MV-4-11 (cell line): ENCODE results near the gene DRC1.
A peak's percentile ranks its signal among the peaks of the same experiment; 100 is the strongest.

Source experiments
- DNase-seq: peaks from one replicate; lab custom pipeline; 2025; lab: John Stamatoyannopoulos, UW

Gene DRC1

DNA sequence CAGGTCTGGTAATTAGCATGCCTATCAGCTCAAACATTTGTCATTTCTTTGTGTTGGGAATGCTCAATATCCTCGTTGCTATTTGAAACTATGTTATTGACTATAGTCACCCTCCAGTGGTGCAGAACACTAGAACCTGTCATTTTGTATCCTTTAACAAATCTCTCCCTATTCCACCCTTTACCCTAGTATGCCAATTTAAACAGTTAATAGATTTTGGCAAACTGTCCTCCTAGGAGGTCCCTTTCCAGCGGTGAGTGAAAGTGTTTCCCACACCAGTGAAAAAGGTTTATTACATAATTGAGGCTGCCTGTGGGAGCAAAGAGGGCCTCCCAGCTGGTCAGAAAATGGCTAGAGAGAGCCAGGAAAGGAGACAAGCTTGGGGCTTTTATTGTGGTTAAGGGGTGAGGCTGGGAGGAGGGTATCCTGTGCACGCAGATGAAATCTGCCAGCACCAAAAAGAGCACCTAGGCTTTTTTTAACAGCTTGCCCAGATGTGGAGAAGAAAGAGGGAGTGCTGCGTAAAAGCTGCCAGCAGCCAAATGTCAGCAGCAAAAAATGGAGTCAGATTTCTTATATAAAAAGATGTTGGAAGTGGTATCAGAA is 1.8 kb upstream of the DRC1 start:
- DNase-seq: no peak

DNA sequence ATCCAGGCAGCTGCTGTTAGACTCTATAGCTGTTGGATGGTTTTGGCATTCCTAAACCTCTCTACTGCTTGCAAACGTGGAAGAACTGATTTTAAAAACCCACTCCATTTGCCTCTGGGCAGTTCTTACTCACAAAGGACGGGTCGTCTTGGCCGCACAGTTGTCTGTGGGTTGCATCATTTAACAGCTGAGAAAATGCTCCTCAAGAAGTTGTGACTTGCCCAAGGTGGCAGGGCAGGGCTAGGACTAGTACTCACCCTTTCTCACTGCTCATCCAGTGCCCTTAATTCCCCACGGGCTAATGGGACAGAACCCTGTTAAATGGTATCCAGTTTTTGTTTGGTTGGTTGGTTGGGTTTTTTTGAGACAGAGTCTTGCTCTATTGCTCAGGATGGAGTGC is 997 bp upstream of the DRC1 start:
- no peak for DNase-seq

DNA sequence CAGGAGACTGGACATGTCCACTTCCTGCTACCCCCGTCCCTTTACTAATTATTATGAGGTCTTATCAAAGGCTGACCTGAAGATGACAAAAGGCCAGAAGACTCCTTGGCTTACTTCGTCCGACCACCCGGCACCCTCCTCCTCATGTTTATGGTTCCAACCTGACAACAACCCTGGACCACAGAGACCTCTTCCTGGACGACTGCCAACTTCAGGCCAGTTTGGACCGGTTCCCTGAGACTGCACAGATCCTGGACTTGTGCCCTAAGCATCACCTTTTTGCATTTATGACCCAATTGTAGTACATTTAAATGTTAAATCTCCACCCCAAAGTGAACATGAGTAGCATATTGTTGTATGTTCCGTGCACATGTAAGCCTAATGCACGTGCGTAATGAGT is 5.8 kb downstream of the DRC1 start:
- no peak for DNase-seq

DNA sequence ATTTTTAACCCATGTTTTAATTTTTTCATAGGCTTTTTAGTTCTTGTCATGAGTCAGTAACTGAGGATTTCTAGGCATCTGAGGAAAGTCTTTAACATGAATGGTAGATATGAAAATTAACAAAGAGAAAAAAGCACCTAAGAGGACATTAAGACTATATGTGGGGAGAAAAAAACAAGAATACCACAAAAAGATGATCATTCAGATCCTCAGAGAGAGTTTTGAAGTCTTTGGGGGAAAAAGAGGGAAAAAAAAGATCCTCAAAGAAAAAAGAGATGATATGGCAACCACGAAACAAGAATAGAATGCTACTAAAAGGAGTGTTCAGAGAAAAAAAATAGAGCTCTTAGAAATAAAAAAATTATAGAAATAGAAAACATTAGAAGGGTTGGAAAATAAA is 8.1 kb downstream of the DRC1 start:
- DNase-seq: no peak

DNA sequence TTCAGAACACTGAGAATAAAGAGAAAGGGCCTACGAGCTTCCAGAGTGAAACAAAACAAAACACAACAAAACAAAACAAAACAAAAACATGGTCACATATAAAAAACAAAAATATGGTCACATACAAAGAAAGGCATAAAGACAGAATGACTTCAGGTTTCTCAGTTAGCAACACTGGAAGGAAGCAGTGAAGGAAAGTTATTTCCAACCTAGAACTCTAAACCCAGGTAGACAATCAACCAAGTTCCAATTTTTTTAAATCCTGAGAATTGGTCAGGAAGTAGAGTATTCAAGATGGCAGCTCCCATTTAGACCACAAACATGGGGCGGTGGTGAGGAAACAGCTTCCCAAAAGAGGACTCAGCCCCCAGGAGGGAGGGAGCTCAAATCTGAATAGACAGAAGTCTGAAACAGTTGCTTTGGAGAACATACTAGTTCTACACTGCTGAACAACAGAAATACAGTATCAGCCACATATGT is 9.1 kb downstream of the DRC1 start:
- DNase-seq: no peak

DNA sequence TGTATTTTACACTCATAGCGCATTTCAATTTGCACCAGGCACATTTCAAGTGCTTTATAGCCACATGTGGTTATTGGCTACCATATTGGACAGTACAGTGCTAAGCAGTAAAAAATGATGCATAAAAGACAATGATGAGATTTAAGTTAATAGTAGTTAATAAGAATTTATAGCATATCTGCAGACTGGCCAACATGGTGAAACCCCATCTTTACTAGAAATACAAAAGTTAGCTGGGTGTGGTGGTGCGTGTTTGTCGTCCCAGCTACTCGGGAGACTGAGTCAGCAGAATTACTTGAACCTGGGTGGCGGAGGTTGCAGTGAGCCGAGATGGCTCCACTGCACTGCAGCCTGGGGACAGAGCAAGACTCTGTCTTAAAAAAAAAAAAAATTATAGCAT is 9.7 kb downstream of the DRC1 start:
- no peak for DNase-seq

DNA sequence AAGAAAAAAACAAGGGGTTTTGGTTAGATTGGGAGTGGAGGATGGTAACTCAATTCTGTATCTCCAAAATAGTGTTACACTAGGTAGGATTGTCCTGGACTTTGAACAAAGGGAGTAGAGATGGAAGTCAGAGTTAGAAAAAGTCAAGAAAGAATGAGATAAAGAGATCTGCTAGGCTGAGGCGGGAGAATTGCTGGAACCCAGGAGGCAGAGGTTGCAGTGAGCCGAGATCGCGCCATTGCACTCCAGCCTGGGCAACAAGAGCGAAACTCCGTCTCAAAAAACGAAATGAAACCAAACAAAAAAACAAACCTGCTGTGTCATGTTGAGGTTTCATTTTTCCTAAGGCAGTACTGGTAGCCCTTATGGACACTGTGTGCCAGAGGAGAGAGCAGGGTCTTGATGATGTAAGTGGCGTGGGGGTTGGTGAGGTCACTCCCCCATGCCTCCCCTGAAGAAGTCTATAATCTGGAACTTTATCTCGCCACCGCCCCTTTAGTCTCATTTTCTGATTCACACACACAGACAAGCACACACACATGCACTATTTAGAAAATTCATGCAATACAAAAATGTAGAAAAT is 10.5 kb downstream of the DRC1 start:
- peak; percentile 91 for DNase-seq

DNA sequence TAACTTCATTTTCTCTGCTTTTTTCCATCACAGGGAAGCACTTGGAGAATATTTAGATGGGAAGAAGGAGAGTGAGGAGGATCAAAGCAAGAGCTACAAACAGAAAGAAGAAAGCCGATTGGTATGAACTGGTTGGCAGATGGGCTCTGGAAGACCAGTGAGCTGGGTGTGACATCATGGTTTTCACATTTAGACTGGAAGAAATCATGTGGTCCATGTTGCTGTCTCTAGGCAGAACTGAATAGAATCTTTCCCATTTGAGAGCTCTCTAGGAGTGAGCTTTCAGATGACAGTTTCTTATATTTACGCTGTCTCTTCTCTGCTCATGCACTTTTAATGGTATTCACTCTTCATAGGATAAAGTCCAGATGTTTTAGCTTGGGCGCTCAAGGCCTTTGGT is 12.6 kb downstream of the DRC1 start:
- no peak for DNase-seq

DNA sequence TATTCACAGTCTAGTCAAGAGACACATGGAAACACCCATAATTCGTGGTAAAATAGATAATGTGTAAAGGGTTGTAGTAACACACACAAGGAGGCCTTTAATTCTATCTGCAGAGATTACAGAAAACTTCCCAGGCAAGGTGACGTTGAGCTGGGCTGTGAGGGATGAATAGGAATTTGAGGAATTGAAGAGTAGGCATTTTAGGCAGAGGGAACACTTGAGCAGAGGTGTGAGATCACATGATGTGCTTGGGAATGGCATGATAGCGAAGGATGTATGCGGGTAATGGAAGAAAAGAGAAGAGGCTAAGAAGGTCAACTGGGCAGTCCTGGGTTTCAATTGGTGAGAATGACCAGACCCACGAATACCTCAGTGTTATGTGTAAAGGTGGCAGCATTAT is 20.2 kb downstream of the DRC1 start:
- no peak for DNase-seq

DNA sequence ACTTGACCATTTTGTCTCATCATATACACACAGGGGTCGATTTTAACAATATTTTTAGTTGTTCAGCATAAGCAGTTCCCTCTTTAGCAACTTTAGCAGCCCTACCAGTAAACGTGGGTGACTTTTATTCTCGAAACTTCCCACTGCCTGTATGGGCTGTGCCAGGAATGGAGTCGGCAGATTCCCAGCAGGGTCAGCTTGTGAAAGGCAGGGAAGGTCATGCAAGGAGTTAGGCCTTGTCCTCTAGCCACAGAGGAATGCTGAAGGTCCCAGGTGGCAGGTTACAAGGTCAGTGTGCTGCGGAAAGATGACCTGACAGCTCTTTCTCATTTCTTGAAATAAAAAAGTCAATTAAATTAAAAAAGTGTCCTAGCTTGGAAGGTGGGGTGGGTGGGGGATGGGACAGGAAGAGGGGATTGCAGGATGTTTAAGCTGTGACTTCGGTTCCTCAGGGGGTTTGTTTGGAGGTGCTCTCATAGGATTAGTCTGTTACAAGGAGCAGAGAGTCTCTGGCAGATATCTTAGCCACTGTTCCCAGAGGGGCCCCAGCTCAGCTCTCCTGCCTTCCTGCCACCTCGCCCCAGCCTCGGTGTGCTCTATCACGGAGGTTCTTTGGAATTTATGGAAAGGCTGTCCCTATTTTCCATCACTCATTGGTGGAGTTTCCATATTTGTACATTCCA is 21.4 kb downstream of the DRC1 start:
- DNase-seq: no peak

DNA sequence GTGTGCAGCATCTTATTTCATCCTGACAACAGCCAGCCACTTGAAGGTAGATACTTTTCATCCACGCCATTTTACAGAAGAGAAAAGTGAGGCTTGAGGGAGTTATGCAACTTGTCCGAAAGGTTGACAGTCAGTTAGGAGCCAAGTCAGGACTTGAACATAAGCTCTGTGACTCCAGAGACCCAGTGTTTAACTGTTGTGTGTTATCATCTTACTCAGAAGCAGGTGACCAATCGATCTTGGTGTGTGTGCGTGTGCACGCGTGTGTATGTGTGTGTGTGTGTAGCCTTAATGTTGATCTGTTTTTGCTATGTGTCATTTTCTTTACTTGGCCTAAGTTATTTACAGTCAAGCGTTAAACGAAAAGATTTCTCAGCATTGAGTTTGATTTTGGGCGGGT is 22.0 kb downstream of the DRC1 start:
- no peak for DNase-seq

DNA sequence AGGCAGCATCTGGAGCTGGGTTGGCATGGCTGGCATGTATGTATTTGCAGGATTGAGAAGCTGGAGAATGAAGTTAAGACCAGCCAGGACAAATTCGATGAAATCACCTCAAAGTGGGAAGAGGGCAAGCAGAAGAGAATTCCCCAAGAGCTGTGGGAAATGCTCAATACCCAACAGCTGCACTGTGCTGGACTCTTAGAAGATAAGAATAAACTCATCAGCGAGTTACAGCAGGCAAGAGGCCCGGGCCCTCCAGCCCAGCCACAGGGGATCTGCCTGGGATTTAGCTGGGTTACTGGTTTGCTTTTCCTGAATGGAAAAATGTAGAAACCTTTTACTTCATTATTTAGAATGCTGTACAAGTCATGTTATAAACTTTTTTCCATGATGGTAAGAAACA is 22.5 kb downstream of the DRC1 start:
- DNase-seq: no peak

DNA sequence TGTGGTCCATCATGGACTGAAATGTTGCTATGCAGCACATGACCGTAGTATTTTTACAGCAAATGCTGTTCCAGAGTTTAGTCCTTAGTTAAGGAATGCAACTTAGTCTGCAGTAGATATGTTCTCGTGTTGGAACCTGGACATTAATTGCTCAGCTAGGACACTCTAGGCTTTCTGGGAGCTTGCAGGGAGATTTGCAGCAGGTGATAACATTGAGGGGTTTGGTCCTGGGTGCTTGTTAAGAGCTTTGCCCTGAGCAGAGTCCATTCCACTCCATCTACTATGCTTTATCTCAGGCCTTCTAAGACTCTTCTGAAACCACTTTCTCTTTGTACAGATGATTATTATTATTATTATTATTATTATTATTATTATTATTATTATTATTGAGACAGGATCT is 27.1 kb downstream of the DRC1 start:
- DNase-seq: no peak

DNA sequence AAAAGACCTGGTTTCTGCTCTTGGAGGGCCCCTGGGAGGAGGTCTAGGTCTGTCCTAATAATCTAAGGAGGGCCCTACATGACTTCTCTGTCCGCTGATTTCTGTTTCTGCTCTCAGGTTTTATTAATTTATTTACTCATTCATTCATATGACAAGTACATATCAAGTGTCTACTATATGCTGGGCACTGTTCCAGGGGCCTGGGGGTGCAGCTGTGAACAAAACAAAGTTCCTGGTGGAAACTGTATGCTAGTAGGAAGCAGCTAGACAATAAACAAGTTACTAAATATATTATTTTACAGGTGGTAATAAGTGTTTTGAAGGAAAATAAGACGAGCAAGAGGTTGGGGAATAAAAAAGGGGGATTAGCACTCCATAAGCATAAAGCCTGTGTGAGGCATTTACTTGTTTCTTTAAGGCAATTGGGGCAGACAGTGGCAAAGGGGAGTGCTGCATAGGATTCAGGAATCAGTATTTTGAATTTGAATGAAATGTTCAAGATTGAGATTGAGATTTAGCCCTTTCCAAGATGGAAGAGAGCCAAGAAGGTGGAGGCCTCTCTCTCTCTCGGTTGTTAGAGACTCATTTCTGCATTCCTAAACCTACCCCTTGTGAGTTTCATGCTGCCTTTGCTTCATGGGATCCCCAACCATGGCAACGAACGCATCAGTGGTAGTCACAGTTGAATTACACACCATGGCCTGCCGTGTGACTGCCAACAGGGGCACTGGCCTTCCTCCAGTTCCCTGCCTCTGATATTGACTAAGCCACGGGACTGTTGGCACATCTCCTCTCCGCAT is 28.3 kb downstream of the DRC1 start:
- no peak for DNase-seq

DNA sequence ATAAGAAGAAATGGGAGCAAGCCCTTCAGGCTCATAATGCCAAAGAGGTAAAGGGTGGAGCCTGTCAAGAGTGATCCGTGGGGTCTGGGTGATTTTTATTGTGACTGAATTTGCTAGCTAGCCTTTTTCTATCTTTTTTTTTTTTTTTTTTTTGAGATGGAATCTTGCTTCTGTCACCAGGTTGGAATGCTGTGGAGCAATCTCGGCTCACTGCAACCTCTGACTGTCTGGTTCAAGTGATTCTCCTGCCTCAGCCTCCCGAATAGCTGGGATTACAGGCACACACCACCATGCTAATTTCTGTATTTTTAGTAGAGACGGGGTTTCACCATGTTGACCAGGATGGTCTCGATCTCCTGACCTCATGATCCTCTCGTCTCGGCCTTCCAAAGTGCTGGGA is 29.1 kb downstream of the DRC1 start:
- no peak for DNase-seq

DNA sequence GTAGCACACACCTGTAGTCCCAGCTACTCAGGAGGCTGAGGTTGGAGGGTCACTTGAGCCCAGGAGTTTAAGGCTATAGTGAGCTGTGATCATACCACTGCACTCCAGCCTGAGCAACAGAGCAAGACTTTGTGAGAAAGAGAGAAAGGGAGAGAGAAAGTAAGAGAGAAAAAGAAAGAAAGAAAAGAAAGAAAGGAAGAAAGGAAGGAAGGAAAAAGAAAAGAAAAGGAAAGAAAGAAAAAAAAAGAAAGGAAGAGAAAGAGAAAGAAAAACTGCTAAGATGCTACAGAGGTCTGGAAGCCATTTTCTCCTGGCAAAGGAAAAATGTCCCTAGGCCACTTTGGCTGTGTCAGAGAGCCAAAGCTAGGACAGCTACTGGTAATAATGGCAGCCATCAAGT is 30.6 kb downstream of the DRC1 start:
- DNase-seq: no peak

DNA sequence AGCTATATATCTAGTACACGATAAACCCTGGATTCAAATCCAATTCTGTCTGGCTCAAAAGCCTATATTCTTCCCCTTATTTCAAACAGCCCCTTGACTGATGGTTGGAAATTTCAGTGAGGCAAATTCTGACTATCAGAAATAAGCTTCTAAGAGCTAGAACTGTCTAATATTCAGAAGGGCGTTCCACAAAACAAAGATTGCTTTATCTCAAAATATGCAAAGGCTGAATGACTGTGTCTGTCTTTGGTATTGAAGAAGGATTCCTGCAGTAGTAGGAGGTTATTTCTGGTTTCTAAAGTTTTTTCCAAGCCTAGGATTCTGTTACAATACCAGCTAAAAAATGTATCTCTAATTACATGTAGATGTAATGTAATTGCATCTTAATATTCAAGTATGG is 31.1 kb downstream of the DRC1 start:
- no peak for DNase-seq

DNA sequence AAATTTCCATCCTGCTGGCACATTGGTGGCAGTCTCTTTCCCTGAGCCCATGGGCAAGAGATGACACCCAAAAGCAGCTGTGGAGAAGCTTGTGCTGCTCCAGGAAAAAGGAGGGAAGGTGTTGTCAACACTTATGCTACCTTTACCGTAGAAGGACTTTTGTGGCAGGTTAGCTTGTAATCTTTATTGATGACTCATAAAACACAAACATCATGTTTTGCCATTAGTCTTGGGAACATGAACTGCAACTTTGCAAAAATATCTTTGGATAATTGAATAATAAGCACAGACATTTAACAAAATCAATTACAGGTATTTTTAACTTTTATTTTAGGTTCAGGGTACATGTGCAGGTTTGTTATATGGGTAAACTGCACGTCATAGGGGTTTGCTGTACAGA is 33.4 kb downstream of the DRC1 start:
- DNase-seq: no peak

DNA sequence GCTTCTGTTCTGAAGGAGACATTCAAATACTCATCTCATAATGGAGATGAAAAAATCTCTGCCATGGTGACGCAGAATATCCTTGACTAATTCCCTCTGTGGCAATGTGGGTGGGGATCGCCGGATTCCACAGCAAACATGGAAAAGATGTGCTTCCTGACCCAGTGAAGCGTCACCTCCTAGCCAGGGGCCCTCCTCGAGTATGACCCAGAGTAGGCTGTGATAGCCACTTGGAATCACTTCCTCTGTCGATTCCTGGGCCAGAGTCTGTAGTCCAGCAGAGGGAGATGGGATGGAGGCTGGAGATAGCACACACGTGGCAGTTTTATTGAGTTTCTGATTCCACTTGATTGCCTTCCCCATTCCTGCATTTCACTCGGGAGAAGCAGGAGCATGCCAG is 36.8 kb downstream of the DRC1 start:
- no peak for DNase-seq

DNA sequence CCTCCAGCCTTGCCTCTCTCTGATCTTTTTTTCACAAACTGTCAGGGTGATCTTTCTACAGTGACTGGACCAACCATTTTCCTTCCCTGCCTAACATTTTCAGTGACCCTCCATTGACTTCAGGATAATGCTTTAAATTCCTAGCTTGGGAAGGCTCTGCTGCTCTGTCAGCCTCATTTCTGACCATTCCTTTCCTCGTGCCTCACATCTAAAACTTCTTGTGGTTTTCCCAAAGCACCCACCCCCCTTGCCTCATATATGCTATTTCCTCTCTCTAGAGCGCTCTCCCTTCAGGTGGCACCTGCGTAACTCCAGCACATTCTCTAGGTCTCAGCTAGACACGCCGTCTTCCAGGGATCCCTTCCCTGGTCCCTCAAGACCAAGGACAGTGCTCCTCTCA is 37.2 kb downstream of the DRC1 start:
- no peak for DNase-seq

DNA sequence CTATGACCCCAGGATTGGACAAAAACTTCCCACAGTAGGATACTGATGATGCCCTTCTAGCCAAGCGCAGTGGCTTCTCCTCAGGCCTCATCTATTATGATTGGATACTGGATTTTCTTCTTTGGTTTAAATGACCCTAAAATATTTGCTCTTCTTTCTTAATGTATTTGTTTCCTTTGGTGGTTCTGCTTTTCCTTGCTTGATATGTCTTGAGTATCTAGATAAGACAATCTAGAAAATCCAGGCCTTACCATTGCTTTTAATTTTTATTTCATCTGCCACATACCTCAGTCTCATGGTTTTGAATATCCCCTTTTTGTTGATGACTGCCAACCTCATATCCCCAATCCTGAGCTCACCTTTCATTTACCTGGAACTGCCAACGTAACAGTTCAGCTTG is 40.6 kb downstream of the DRC1 start:
- DNase-seq: no peak

DNA sequence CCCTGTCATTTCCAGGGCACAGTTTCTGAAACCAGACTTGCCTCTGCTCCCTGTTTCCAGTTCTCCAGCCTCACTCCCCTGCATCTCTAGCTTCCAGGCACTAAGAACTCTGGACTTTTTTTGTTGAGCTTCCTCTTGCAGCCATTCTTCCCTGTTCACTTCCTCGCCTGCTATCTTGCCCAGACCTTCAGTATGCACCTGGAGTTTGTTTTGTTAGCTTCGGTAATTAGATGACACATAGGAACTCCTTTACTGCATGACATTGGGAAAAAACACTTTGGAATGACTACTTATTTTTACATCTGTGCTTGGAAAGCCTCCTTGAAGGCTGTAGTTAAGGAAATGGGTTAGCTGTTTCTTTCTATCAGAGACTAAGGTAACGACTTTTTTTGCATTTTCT is 41.0 kb downstream of the DRC1 start:
- DNase-seq: no peak

DNA sequence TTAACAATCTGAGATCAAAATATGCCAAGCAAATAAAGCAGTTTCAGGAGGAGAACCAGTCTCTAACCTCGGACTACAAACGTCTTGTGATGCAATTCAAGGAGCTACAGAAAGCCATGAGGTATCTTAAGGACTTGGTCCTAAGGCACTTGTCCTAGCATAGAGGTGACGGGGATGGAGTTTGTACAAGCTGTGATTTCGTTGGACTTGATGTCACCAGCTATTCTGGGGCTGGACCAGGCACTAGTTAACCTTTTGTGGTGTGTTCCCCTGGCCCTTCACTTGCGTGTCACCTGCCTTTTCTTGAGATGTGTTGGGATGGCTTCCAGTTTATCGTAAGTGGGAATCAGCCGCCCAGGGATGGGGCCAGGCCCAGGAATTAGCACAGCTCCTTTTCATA is 42.5 kb downstream of the DRC1 start:
- DNase-seq: no peak
